Measurements from ENCODE around the gene TRIP13. TPM values are rescaled to one million over a fixed set of nuclear protein-coding genes. Genes with fewer than 3 reads are reported as not detected.

Gene TRIP13
- total and polyA plus RNA-seq, 8 donors = 0.31 to 1.2 (median 0.51) TPM; not detected in 1

GRCh38 chr5:943201-943917 lies 50.7 kb downstream of the TRIP13 start:
- 71 to 82% methylated on average over 11 of the region's 11 CpGs for WGBS, 2 donors

DNA sequence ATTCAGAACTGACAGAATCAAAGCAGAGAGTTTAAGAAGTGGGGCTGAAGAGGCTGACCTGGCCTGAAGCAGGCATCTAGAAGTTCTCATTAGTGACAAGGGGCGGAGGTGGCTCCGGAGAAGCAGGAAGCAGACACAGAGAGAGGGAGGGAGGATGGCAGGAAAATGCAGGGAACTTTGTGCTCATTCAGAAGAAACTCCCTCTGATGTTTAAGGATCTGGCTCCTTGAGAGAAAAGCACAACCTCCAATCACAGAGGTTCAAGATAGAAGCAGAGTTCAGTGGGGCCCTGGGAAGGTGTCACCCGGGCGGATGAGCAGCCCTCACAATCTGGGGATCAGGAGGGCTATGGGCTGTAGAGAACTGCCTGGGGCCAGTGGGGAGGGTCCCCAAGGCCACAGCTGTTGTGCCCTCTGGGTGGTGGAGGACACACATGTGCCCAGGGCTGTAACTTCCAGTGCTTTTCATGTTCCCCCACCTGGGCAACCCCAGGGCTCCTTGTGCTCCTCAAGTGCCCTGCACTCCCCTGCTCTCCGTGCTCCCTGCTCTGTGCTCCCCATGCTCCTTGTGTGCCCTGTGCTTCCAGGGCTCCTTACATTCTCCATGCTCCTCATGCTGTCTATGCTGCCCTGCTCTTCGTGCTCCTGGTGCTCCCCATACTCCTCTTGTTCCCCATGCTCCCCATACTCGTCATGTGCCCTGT lies 51.4 kb downstream of the TRIP13 start:
- Histone ChIP-seq H3K27ac (no peak overlapping the region), H3K27me3 (peaks cover 0 to 4% (median 0%) of the 10 kb centered on the region in 4 donors), H3K4me3 (no peak overlapping the region), H3K36me3 (no peaks in the 10 kb centered on the region), H3K9me3 (no peaks in the 10 kb centered on the region), H3K4me1 (no peaks in the 10 kb centered on the region)
- DNase-seq = no peak
- intact Hi-C loops (cut with DNase I) = no loop called here
- ATAC-seq = no peak
- no peak for TF ChIP-seq CTCF (IDR thresholded peaks at IDR 0.05)
- WGBS, 2 donors = 51 to 52% methylated on average over 7 of the region's 7 CpGs
- no peak for FAIRE-seq

More at GRCh38 chr5:943201-943917, 50.7 kb downstream of the TRIP13 start:
- no peak overlapping the region for H3K4me3 ChIP-seq
- no peak for TF ChIP-seq CTCF (IDR thresholded peaks at IDR 0.05)
- H3K27ac ChIP-seq = no peak overlapping the region
- intact Hi-C loops (cut with DNase I) = no loop called here
- H3K9me3 ChIP-seq = no peaks in the 10 kb centered on the region
- DNase-seq (no peak), FAIRE-seq (no peak), ATAC-seq (no peak)
- H3K4me1 ChIP-seq = no peaks in the 10 kb centered on the region
- peaks cover 0 to 4% (median 0%) of the 10 kb centered on the region in 4 donors for H3K27me3 ChIP-seq
- no peaks in the 10 kb centered on the region for H3K36me3 ChIP-seq

- FAIRE-seq = no peak
- H3K27me3 ChIP-seq = peaks cover 0 to 4% (median 0%) of the 10 kb centered on the region in 4 donors
- no peak for ATAC-seq
Observed at GRCh38 chr5:944621-944927, 51.9 kb downstream of the TRIP13 start.

GRCh38 chr5:944992-945685 lies 52.5 kb downstream of the TRIP13 start:
- 63 to 64% methylated on average over 12 of the region's 12 CpGs for WGBS, 2 donors
- no peak for ATAC-seq
- H3K27me3 ChIP-seq = peaks cover 0 to 4% (median 0%) of the 10 kb centered on the region in 4 donors
- H3K4me1 ChIP-seq = no peaks in the 10 kb centered on the region
- no peaks in the 10 kb centered on the region for H3K9me3 ChIP-seq
- H3K36me3 ChIP-seq = no peaks in the 10 kb centered on the region
- intact Hi-C loops (cut with DNase I) = no loop called here
- no peak overlapping the region for H3K27ac ChIP-seq
- no peak for FAIRE-seq
- DNase-seq = no peak
- TF ChIP-seq CTCF (IDR thresholded peaks at IDR 0.05) = no peak
- no peak overlapping the region for H3K4me3 ChIP-seq

More at GRCh38 chr5:944621-944927, 51.9 kb downstream of the TRIP13 start:
- Histone ChIP-seq H3K9me3 (no peaks in the 10 kb centered on the region), H3K27ac (no peak overlapping the region), H3K4me1 (no peaks in the 10 kb centered on the region), H3K36me3 (no peaks in the 10 kb centered on the region), H3K4me3 (no peak overlapping the region)
- no peak for TF ChIP-seq CTCF (IDR thresholded peaks at IDR 0.05)
- no peak for DNase-seq
- intact Hi-C loops (cut with DNase I) = no loop called here
- 63 to 84% methylated on average over 6 of the region's 6 CpGs for WGBS, 2 donors
